NCI-H2227 treated with DMSO at 0.1 percent for 48 hours (cell line): ENCODE results near the gene KLF13.
A peak's percentile ranks its signal among the peaks of the same experiment; 100 is the strongest.

ENCODE experiments used
- DNase-seq: peaks from one replicate; lab custom pipeline; 2025; lab: John Stamatoyannopoulos, UW

KLF13 gene

DNA sequence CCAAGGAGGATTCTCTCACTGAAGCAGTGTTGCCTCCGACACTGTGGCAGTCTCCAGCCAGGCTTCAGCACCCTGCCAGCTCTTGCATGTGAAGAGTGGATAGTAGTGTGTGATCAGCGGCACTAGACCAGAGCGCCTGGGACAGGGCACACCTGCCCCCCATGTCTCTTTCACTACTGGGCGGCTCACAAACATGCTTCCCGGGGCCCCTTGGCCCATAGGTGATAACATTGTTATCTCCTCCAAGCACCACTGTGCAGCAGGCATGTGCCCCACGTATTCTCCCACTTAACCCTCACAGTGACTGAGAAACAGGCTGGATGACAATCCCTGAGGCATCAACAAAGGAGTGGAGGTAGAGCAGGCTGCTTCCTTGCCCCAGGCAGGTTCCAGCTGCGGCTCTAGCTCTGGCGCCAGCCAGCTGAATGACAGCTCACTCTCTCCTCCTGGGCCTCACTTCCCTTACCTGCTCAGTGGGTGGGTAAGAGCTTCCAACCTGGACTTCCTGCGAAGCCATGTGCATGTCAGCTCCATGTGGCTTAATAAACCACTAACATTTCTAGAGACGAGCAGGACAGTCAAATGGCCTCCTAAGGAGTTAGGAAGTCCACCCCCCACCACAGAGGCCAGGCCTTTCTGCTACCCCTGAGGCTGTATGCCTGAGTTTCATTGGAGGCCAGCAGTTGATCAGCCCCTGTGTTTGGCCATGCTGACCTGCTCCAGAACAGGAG is 37.8 kb downstream of the KLF13 start:
- DNase-seq = no peak

DNA sequence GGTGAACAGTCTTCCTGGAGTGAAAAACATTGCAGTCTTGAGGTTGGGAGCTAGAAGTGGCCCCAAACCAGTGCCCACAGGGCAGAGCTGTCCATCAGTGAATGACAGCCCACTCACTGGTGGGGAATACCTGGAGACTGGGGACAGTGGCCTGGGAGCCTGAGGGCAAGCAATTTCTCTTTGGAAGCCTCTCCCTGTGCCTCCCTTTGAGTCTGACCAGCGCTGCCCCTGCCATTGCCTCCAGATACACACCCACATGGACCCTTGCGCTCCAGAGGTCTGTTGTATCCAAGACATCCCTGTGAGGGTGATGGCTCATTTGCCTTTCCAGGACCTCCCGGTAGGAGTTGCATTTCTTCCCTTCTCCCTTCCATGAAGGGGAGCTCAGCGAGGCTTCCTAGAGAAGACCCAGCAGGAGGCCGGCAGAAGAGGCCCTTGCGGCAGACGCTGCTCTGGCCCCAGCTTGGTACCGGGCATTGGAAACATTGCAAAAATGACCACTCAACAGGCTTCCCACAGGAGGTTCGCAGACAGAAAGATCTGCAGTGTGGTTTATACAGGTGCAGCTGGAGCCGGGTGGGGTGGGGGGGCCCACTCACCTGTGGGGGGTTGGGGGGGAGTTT is 38.5 kb downstream of the KLF13 start:
- DNase-seq = no peak

DNA sequence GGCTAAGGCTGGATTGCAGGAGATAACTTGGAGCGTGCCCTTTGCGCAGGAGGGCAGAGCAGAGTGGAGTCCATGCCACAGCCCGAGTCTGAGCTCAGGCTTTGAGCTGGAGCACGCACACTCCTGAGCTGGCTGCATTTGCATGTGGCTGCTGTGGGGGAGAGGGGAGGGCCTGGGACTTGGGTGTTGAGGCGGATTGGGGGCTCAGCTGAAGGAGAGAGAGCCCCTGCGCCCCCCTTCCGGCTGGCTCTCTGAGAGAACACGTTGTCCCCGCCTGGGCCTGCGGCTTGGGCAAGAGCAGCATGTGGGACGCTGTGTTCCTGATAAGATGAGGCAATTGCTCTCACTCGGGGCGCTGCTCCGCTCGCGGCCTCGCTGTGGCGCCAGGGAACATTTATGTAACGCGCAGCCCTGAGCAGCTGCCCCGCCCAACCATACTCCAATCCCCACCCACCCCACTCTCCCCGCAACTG is 39.1 kb downstream of the KLF13 start:
- peak; percentile 20 for DNase-seq

DNA sequence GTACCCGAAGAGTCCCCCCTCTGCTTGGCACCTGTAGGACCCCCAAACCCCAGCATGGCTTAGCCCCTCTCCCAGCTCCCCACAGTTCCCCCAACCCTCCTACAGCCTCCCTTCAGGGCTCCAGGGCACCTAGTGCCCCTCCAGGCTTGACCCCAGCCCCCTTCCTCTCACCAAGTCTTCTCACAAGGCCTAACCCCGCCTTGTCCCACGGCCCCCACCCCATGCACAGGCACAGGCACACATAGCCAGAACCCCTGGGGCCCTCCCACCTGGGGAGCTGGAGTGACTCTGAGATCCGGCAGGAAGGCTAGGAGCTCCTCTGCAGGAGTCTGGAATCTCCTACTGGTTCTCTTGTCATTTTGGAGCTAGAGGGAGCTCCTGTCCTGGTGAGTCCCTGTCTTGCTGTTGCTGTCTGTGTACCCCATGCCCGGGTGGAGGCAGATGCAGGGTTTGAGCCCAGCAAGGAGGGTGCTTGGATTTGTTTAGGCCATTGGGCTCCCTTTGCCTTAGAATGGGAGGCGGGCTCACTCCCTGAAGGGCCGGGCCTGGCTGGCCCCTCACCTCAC is 39.6 kb downstream of the KLF13 start:
- DNase-seq = no peak

DNA sequence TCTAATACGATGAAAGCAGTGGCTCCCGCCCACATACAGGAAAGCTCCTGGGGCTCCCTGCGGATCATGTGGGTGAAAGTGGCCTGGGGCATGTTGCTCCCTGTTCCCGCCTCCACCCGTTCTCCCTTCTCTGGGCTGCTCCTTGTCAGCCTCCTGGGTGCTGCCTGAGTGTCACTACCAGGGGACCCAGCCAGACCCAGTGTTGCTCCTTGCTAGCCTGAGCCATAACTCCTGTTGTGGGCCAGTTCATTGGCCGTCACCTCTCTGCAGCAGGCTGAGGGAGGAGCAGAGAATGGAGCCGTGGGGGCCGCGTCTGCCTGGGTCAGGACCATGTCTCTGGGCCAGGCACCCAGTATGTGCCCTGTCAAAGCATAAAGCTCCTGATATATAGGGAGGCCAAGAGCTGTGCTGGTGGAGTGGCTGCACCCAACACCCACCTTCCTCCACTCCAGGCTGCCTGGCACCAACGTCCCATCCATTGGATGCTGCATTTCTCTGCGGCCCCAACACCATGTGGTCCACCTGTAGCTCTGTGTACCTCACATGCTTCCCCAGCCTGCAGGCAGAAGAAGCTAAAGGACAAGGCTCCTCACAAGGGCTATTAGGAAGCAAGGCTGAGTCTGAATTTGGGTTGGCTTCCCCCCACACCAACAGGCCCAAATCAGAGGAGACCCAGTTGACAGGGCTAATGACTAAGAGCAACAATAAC is 40.5 kb downstream of the KLF13 start:
- DNase-seq = no peak

DNA sequence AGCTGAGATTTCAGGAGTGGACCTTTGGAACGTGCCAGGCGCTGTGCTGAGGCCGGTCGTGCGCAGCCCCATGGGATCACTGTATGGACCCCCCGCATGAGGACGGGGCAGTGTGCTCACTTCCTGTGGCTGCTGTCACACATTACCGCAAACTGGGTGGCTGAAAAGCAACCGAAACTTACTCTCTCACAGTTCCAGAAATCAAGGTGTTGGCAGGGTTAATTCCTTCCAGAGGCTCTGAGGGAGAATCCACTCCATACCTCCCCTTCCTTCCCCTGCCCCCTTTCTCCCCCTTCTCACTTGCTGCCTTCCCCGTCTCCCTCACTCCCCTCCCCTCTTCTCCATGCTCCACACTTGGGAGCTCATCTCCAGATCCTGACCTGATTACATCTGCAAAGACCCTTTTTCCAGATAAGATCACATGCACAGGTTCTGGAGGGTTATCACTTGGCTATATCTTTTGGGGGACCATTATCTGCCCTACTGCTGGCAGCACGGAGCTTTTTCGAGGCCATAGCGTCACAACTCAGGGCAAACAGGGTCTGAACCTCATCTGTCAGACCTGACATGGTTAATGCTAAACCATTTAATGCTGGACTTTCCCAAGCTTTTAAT is 41.2 kb downstream of the KLF13 start:
- DNase-seq = no peak

DNA sequence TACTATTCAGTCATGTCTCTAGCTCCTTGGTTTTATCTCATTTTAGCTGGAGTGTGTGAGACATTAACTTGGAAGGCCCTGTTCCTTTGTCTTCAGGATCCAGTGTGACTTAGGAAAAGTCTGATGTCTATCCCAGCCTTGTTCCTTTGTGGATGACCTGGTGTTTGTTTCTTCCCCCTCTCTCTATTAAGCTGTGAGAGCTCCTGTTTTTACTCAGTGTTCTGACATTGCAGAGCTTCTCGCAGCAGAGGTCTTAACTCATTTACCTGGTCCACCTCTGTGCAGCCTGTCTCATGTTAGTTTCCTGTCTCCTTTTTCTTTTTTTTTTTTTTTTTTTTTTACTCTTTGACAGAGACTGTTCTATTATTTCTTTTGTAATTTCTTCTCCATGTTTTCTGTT is 43.1 kb downstream of the KLF13 start:
- no peak for DNase-seq

DNA sequence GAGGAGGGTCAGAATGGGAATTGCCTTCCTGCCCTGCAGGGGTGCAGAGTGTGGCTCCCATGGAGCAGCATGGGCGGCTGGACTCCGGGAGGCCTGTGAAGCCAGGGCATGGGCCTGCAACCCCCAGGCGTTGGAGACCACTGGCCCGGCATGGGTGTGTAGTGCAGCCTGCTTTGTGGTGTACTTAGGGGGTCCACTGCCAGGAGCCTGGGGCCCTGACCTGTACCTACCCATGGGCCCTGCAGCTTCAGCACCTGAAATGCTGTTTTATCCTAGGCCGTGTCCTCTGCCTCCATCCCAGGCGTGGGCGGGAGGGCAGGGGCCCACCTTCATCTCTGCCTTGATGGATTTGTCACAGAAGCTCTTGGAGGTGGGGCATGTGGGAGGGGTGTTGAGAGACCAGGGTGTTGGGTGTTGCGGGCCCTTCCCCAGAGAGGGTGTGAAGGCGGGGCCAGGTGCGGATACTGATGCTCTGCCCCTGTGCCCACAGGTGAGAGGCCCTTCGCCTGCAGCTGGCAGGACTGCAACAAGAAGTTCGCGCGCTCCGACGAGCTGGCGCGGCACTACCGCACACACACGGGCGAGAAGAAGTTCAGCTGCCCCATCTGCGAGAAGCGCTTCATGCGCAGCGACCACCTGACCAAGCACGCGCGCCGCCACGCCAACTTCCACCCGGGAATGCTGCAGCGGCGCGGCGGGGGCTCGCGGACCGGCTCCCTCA is 45.0 kb downstream of the KLF13 start:
- no peak for DNase-seq

DNA sequence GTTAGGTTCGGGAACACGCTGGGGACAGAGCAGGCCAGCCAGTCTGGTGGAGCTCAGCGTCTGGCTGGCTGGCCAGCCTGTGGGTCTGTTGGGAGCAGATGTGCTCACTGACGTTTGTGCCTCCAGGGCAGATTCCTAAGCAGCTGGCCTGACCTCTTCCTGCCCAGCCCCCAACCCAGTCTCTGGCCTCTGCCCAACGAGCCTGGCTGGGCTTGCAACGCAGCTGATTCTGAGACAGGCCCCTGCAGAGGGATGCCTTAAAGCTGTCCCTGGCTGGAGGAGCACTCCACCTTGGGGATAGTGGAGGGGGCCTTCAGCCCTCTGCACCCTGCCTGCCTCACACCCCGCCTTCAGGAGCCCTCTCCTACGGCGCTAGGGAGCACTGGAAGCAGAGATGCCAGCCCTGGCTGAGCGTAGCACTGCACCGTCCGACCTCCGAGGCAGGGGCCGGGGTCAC is 46.0 kb downstream of the KLF13 start:
- no peak for DNase-seq

DNA sequence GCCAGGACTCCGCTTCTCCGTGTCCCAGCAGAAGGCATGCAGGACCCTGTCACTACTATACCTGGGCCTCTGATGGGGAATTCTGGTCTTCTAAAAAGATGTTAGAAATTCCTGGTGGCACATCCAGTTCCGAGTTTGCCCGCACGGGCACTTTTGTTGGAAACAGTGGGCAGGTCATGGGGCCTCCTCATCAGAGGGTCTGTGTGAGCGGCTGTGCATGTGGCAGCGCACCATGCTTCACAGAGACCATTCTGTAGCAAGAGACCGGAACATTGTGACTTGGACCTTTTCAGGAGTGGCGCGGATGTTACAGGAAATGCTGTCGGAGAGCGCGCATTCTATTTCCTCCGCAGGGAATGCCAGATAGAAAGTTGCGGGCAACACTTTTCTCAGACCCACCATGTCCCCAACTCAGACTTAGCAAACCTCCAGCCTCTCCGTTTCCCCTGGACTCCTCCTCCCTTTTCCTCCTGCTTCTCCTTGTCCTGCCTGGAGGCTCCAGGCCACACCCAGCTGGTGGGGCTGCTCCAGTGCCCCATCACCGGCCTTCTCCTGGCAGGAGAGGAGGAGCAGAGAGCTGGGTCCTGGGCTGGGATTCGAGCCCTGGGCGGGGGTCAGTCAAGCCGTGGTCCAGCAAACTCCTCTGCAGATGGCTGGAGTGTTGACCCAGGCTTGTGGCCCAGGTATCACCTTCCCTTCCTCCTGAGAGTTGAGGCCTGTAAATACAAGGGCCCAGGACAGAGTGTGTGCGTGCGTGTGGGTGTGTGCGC is 46.6 kb downstream of the KLF13 start:
- no peak for DNase-seq

DNA sequence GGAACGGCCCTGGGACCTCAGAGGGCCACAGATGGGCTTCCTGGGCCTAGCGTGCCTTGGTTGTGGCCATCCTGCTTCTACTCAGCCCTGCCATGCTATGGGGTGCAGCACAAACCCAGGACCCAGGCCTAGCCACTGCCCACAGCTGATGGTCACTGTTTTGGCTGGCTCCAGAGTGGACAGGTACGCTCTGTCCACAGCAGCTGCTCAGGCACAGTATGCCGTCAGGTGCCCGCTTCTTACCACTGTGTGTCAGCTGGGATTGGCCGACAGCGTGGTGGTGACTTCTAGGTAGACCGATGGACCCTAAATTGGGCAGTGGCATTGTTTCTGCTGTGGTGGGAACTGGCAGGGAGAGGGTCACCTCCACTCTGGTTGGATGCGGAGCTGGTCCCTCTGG is 47.3 kb downstream of the KLF13 start:
- no peak for DNase-seq

DNA sequence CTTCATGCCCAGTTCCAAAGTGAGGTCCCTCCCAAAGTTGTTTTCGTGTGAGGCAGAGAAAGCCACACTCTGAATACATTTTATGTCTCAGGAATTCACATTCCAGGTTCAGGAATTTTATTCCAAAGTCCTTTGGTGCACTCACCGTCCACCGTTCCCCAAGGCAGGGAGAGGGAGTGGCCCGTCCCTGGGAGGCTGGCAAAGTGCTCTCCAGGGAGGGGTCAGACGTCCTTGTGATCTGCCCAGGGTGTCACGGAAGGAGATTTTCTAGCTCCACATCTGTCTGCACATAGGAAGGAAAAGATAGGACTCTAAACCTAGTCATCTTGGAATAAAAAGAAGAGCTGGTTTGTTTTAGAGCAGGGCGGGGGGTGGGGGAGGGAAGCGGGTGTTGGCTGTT is 47.9 kb downstream of the KLF13 start:
- DNase-seq = no peak

DNA sequence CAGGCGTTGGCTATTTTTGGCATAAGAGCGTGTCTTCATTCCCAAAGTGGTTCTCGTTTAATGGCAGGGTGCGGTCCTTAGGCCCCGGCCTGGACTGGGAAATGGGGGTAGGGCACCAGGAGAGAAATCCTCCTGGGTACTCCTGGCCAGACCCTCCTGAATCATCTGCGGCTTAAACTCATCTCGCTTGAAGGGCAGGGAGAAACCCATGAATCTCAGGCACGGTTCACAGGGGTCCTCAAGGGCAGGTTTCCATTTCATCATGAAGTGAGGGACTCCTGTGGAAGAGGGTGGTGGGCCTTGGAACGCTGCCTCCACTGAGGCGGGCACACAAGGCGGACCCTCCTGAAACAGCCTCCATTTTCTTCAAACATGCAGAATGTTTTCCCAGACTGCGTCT is 48.4 kb downstream of the KLF13 start:
- no peak for DNase-seq

DNA sequence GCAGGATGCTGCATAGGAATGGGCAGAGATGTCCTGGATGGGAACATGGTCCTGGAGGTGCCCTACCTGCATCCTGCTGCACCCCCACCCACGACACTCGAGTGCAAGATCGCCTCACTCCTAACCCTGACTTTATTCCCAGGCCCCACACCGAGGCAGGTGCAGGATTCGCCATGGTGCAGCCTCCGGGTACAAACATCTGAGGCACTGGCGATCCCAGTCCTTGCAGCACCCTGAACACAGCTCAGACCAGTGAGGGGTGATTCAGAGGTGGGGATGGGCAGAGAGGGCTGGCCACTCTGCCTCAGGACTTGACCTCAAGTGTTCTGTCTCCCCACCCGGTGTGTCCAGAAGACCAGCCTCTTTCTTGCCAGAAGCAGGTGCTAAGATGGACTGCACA is 49.1 kb downstream of the KLF13 start:
- DNase-seq = no peak

DNA sequence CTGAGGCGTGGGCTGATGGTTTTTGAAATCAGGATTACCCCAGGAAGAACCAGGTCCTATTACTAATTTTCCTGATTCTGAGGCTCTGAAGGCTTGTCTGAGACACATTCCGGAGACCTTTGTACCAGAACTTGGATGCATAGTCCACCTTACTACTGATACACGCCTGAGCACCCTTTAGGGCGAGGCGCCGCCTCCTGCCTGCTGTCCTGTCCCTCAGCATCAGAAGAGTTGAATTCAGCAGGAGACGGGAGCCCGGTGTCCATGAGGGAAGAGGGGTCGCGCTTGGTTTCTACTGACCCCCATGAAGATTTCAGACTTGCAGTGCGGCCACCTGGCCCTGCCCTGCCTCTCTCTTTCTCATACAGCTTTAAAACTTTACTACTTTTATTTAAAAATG is 49.9 kb downstream of the KLF13 start:
- DNase-seq = no peak

DNA sequence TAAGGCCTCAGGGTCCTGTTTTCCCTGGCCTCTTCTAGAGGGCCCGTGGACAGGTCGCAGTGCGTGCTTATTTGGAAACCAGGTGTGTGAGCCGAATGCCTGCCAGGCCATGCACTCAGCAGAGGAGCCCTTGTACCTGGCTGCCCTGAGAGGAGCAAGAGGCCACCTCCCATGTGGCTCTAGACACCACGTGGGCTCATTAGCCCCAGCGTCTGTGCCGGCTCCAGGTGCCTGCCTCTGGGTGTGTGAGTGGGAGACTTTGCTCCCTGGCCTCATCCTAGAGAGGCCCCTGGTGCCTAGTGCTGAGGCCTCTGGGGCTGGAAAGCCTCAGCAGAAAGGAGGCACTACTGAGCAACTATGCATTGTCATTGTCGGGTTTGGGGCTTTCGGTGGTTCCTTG is 50.4 kb downstream of the KLF13 start:
- no peak for DNase-seq

DNA sequence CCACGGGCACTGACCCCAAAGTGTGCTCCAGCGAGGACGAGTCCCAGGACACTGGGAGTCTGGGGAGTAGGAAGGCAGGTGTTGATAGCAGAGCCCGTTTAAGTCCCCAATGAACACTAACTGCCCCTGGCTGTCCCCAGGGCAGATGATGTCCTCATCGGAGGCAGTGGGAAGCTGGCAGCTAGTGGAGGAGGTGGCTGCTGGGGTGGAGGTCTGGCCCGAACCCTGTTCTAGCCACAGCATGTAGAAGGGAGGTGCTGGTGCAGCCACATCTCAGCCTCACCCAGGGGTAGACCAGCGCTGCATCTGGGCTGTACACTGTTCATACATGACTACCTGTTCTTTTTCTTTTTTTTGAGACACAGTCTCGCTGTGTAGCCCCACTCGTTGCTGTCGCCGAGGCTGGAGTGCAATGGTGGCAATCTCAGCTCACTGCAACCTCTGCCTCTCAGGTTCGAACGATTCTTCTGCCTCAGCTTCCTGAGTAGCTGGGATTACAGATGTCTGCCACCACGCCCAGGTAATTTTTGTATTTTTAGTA is 51.8 kb downstream of the KLF13 start:
- no peak for DNase-seq

DNA sequence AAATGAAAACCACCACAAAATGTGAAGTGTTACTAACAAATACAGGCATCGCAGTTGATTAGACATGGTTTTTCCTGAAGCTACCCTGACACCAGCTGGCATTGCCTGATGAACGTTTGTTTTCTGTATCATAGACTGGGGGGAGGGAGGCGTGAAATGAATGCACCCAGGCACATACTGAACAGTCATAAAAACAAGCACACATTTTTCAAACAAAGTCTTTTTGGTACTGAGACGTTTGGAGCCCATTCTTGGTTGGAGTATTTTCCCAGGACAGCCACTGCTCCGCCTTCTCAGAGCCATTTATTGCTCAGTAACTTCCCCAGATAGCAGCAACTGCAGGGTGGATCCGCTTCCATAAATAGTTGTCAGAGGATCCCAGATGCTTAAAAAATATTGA is 52.4 kb downstream of the KLF13 start:
- no peak for DNase-seq

DNA sequence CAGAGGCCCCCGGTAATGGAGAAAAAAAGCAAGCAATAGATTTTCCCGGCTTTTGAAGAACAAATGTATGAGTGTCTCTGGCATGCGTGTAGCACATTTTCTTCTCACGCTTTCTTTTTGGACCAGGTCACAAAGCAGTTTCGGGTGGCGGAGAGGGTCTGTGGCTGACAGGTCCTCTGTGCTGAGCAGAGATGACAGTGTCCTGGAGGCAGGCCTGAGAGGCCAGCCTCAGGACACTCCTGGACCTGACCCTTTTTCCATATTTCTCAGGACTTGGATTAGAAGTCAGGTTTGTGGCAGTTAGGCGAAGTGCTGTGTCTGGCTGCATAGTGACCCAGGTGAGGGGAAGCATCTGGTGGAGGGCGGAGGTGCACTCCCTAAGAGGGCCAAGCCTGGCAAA is 52.9 kb downstream of the KLF13 start:
- no peak for DNase-seq

DNA sequence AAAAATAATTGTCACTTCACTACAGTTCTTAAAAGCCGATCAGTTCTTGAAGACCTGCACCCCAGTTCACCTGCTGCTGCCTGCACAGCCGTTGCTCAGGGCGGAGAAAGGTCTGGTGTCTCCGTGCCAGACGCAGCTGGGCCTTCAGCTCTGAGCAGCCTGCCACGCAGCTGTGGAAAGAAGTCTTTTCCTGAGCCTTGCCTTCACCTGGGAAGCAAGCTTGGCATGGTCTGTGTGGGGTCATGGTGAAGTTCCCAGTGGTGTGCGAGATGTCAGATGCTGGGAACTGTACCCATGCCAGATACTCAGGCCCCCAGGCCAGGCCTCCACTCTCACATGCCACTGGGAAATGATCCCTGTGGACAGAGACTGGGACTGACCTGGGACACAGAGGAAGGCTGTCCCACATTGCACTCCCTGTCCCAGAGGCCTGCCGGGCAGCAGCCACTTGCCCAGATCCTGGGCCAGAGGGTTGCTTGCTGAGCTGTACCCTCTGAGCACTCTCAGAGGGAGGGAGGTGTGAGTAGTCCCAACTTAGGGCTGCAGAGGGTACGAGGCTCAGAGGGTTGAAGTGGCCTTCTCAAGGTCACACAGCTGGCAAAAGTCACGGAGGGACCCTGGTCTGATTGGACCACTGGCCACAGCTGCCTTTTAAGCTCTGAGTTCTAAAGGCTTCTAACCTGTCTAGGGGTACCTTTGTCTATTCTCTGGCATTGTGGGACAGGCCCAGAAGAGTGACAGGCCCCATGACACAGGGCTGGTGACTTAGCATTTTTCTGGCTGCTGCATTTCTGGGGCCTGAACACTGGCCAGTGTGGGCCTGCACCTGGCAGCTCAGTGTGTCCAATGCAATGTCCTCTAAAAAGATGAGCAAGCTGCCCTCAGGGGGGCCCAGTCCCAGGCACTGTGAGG is 55.4 kb downstream of the KLF13 start:
- DNase-seq = no peak
